Liver (tissue), 9 donors: ENCODE results near the gene MKI67. TPM values are rescaled to one million over a fixed set of nuclear protein-coding genes. Genes with fewer than 3 reads are reported as not detected.

Experiments
- DNase-seq: peaks from one replicate; pipeline ENCODE4 v3.0.0-alpha.2; 2017; ENCODE audit warnings: low spot score
- H3K27ac ChIP-seq, 2 donors: one replicate each; pipeline ENCODE4 v1.7.0; 2013; ENCODE audit warnings: inconsistent platforms in 2 of 2, low read length in 2 of 2, control low read depth in 1 of 2, low read depth in 1 of 2, mild to moderate bottlenecking in 1 of 2
- H3K27me3 ChIP-seq, 4 donors: one replicate each; pipeline versions ENCODE4 v1.6.1 to v1.7.0; 2013; ENCODE audit warnings: low read length in 3 of 4, inconsistent platforms in 1 of 4, mild to moderate bottlenecking in 1 of 4, moderate library complexity in 1 of 4; ENCODE audit not compliant: control insufficient read depth in 4 of 4, insufficient read depth in 4 of 4
- H3K36me3 ChIP-seq, 4 donors: one replicate each; pipeline versions ENCODE4 v1.6.1 to v1.7.0; 2013; ENCODE audit warnings: low read length in 3 of 4, mild to moderate bottlenecking in 3 of 4, low read depth in 1 of 4, moderate library complexity in 1 of 4; ENCODE audit not compliant: control insufficient read depth in 4 of 4, insufficient read depth in 3 of 4
- H3K4me1 ChIP-seq, 4 donors: one replicate each; pipeline versions ENCODE4 v1.6.1 to v1.7.0; 2013; ENCODE audit warnings: low read length in 3 of 4, mild to moderate bottlenecking in 3 of 4, moderate library complexity in 1 of 4; ENCODE audit not compliant: control insufficient read depth in 4 of 4, insufficient read depth in 4 of 4
- H3K4me3 ChIP-seq, 3 donors: one replicate each; pipeline versions ENCODE4 v1.6.1 to v1.7.0; 2013; ENCODE audit warnings: low read length in 3 of 3, control low read depth in 1 of 3, low read depth in 1 of 3, mild to moderate bottlenecking in 1 of 3
- H3K9ac ChIP-seq, 2 donors: one replicate each; pipeline ENCODE4 v1.7.0; 2013; ENCODE audit warnings: low read length in 2 of 2, mild to moderate bottlenecking in 2 of 2, moderate library complexity in 2 of 2, control low read depth in 1 of 2, low read depth in 1 of 2
- H3K9me3 ChIP-seq, 4 donors: one replicate each; pipeline versions ENCODE4 v1.6.1 to v1.7.0; 2013; ENCODE audit warnings: low read length in 3 of 4; ENCODE audit not compliant: control insufficient read depth in 4 of 4
- CTCF ChIP-seq: fragments of 150-350 bp; IDR thresholded peaks from 2 replicates; pipeline ENCODE4 v1.5.1; 2017; ENCODE audit warnings: improper control_type of control experiment, low read depth, low read length; ENCODE audit not compliant: missing input control
- EGR1 ChIP-seq, 2 donors: IDR thresholded peaks; 2 replicates each; pipeline ENCODE4 v1.6.1; 2016 to 2018; ENCODE audit warnings: antibody characterized with exemption in 2 of 2, low read depth in 2 of 2
- FOXA1 ChIP-seq: IDR thresholded peaks from 2 replicates; pipeline ENCODE4 v1.6.1; 2016; ENCODE audit warnings: antibody characterized with exemption
- FOXA2 ChIP-seq: IDR thresholded peaks from 2 replicates; pipeline ENCODE4 v1.6.1; 2016; ENCODE audit warnings: antibody characterized with exemption
- GABPA ChIP-seq, 2 donors: IDR thresholded peaks in 1 of 2; conservative IDR thresholded peaks in 1 of 2; 2 replicates each; pipeline ENCODE4 v1.6.1; 2016; ENCODE audit warnings: antibody characterized with exemption in 2 of 2, mild to moderate bottlenecking in 1 of 2, moderate library complexity in 1 of 2
- HNF4A ChIP-seq, 2 donors: conservative IDR thresholded peaks; 2 replicates each; pipeline ENCODE4 v1.6.1; 2016; ENCODE audit warnings: antibody characterized with exemption in 2 of 2, mild to moderate bottlenecking in 2 of 2
- HNF4G ChIP-seq: IDR thresholded peaks from 2 replicates; pipeline ENCODE4 v1.6.1; 2016; ENCODE audit warnings: antibody characterized with exemption
- JUND ChIP-seq, 2 donors: IDR thresholded peaks; 2 replicates each; pipeline ENCODE4 v1.6.1; 2016; ENCODE audit warnings: antibody characterized with exemption in 2 of 2
- MAX ChIP-seq: IDR thresholded peaks from 2 replicates; pipeline ENCODE4 v1.6.1; 2016; ENCODE audit warnings: antibody characterized with exemption
- NR2F2 ChIP-seq: IDR thresholded peaks from 2 replicates; pipeline ENCODE4 v1.6.1; 2016; ENCODE audit warnings: antibody characterized with exemption
- RAD21 ChIP-seq, 2 donors: IDR thresholded peaks; 2 replicates each; pipeline ENCODE4 v1.6.1; 2016; ENCODE audit warnings: antibody characterized with exemption in 2 of 2, mild to moderate bottlenecking in 2 of 2
- REST ChIP-seq: IDR thresholded peaks from 2 replicates; pipeline ENCODE4 v1.6.1; 2016; ENCODE audit warnings: antibody characterized with exemption, mild to moderate bottlenecking
- RXRA ChIP-seq, 2 donors: IDR thresholded peaks; 2 replicates each; pipeline ENCODE4 v1.6.1; 2017 to 2018; ENCODE audit warnings: antibody characterized with exemption in 2 of 2, mild to moderate bottlenecking in 1 of 2
- SP1 ChIP-seq: IDR thresholded peaks from 2 replicates; pipeline ENCODE4 v1.6.1; 2018; ENCODE audit warnings: antibody characterized with exemption, mild to moderate bottlenecking
- TAF1 ChIP-seq: conservative IDR thresholded peaks from 2 replicates; pipeline ENCODE4 v1.6.1; 2016; ENCODE audit warnings: antibody characterized with exemption, mild to moderate bottlenecking
- YY1 ChIP-seq: IDR thresholded peaks from 2 replicates; pipeline ENCODE4 v1.6.1; 2016; ENCODE audit warnings: antibody characterized with exemption, mild to moderate bottlenecking
- WGBS: extraction: QIAGEN DNeasy Blood & Tissue Kit; methylation state at CpG from one replicate; pipeline ENCODE4 v1.1.7; 2013; 5-methylcytosine and 5-hydroxymethylcytosine counted together
- polyA plus RNA-seq, 2 donors: library from polyadenylated mRNA; stranded (reverse) in 1 of 2; unstranded in 1 of 2; fragments of 200-250 nt in 1 of 2; fragments of >200 nt in 1 of 2; fragmentation: Nextera tagmentation in 1 of 2; extraction: Ambion mirVana in 1 of 2; gene quantifications; one replicate each; pipeline versions ENCODE4 v1.2.1 to v1.2.3, GENCODE V29; 2013 to 2015
- total RNA-seq, 2 donors: library from RNA; depleted of rRNA; stranded (reverse); fragments of >200 nt; gene quantifications; one replicate each; pipeline ENCODE4 v1.2.3, GENCODE V29; 2014
- TF ChIP-seq, protein P1 (sequence below): IDR thresholded peaks from 2 replicates; pipeline ENCODE4 v1.6.1; 2016; ENCODE audit warnings: antibody characterized with exemption
- TF ChIP-seq, protein P2 (sequence below): IDR thresholded peaks from 2 replicates; pipeline ENCODE4 v1.6.1; 2016; ENCODE audit warnings: antibody characterized with exemption
- donor health status: healthy.
- donor health status: healthy.
- donor health status: healthy.
- donor health status: healthy.
- donor health status: healthy.

The MKI67 gene
- total and polyA plus RNA-seq, 4 donors, result 0.25 to 54.5 (median 1.1) TPM

GRCh38 chr10:128110339-128110738 lies 15.9 kb downstream of the MKI67 start:
- H3K9ac ChIP-seq, result no peak overlapping the region
- H3K27me3 ChIP-seq, result no peaks in the 10 kb centered on the region
- WGBS, result 98% methylated on average over 3 of the region's 3 CpGs
- H3K9me3 ChIP-seq, result no peaks in the 10 kb centered on the region
- H3K27ac ChIP-seq, result no peak overlapping the region
- H3K4me3 ChIP-seq, result no peak overlapping the region
- TF ChIP-seq NR2F2, result no peak
- no peak for TF ChIP-seq SP1
- TF ChIP-seq FOXA1, result no peak
- TF ChIP-seq HNF4A (conservative IDR thresholded peaks at IDR 0.05), result no peak
- TF ChIP-seq CTCF, result no peak
- TF ChIP-seq GABPA (IDR thresholded peaks at IDR 0.05 in 1 of 2, conservative IDR thresholded peaks at IDR 0.05 in 1 of 2), result no peak
- TF ChIP-seq FOXA2, result no peak
- no peak for TF ChIP-seq RAD21 (IDR thresholded peaks at IDR 0.05)
- TF ChIP-seq YY1, result no peak
- no peak for TF ChIP-seq MAX
- TF ChIP-seq, protein P1, sequence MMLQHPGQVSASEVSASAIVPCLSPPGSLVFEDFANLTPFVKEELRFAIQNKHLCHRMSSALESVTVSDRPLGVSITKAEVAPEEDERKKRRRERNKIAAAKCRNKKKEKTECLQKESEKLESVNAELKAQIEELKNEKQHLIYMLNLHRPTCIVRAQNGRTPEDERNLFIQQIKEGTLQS, result no peak
- no peak for TF ChIP-seq HNF4G
- no peak for TF ChIP-seq JUND (IDR thresholded peaks at IDR 0.05)
- no peak for TF ChIP-seq RXRA (IDR thresholded peaks at IDR 0.05)
- TF ChIP-seq EGR1 (IDR thresholded peaks at IDR 0.05; ENCODE audit: low read depth in 2 of 2), result no peak
- no peak for TF ChIP-seq TAF1
- TF ChIP-seq, protein P2, sequence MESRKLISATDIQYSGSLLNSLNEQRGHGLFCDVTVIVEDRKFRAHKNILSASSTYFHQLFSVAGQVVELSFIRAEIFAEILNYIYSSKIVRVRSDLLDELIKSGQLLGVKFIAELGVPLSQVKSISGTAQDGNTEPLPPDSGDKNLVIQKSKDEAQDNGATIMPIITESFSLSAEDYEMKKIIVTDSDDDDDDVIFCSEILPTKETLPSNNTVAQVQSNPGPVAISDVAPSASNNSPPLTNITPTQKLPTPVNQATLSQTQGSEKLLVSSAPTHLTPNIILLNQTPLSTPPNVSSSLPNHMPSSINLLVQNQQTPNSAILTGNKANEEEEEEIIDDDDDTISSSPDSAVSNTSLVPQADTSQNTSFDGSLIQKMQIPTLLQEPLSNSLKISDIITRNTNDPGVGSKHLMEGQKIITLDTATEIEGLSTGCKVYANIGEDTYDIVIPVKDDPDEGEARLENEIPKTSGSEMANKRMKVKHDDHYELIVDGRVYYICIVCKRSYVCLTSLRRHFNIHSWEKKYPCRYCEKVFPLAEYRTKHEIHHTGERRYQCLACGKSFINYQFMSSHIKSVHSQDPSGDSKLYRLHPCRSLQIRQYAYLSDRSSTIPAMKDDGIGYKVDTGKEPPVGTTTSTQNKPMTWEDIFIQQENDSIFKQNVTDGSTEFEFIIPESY, result no peak
- no peak for TF ChIP-seq REST
- DNase-seq, result no peak
- H3K4me1 ChIP-seq, result no peaks in the 10 kb centered on the region
- no peaks in the 10 kb centered on the region for H3K36me3 ChIP-seq

- H3K27ac ChIP-seq, result no peak overlapping the region
- H3K9ac ChIP-seq, result no peak overlapping the region
- WGBS, result 98% methylated on average over 4 of the region's 4 CpGs
- H3K4me1 ChIP-seq, result no peaks in the 10 kb centered on the region
- DNase-seq, result no peak
- no peak for TF ChIP-seq FOXA1
- no peak for TF ChIP-seq HNF4A (conservative IDR thresholded peaks at IDR 0.05)
- TF ChIP-seq, protein P2, result no peak
- no peak for TF ChIP-seq RXRA (IDR thresholded peaks at IDR 0.05)
- TF ChIP-seq RAD21 (IDR thresholded peaks at IDR 0.05), result no peak
- no peak for TF ChIP-seq HNF4G
- TF ChIP-seq MAX, result no peak
- TF ChIP-seq EGR1 (IDR thresholded peaks at IDR 0.05; ENCODE audit: low read depth in 2 of 2), result no peak
- TF ChIP-seq YY1, result no peak
- no peak for TF ChIP-seq NR2F2
- TF ChIP-seq, protein P1, result no peak
- no peak for TF ChIP-seq FOXA2
- H3K36me3 ChIP-seq, result no peaks in the 10 kb centered on the region
- no peaks in the 10 kb centered on the region for H3K9me3 ChIP-seq
- H3K27me3 ChIP-seq, result no peaks in the 10 kb centered on the region
- no peak overlapping the region for H3K4me3 ChIP-seq
Observed at GRCh38 chr10:128109707-128110106, 16.5 kb downstream of the MKI67 start.
